Measurements from ENCODE around the gene PIM1.
"Not testable (repeated sequence)": the region's sequence is repeated elsewhere in the genome, so short reads cannot be mapped to it uniquely, and the experiment has no call there.

Gene PIM1

GRCh38 chr6:37126961-37127616 is 42.9 kb upstream of the PIM1 start:
- Histone ChIP-seq H3K9me3 (ENCODE audit: insufficient read depth, low read depth, low read length) (no peaks in the 10 kb centered on the region), H3K9me2 (replicated peaks; ENCODE audit: low read depth, low read length) (no peaks in the 10 kb centered on the region), H3K27me3 (ENCODE audit: insufficient read depth, low read length, poor library complexity, severe bottlenecking) (no peaks in the 10 kb centered on the region), H3K79me2 (ENCODE audit: insufficient read depth, low read length) (no peaks in the 10 kb centered on the region), H3F3A (ENCODE audit: low read depth) (no peaks in the 10 kb centered on the region), H2AFZ (ENCODE audit: low read length) (no peak overlapping the region), H3K4me2 (ENCODE audit: low read depth, low read length, poor library complexity, severe bottlenecking) (no peak overlapping the region), H3K4me1 (ENCODE audit: insufficient read depth, low read length, poor library complexity, severe bottlenecking) (no peaks in the 10 kb centered on the region), H3K36me3 (ENCODE audit: insufficient read depth, low read length) (no peaks in the 10 kb centered on the region), H4K20me1 (ENCODE audit: insufficient read depth, low read length, poor library complexity, severe bottlenecking) (no peaks in the 10 kb centered on the region), H3K9ac (ENCODE audit: low read depth, low read length, poor library complexity, severe bottlenecking) (no peak overlapping the region), H3K4me3 (ENCODE audit: low read length, poor library complexity, severe bottlenecking) (no peak overlapping the region)
- TF ChIP-seq CTCF (conservative IDR thresholded peaks at IDR 0.05; ENCODE audit: low read length) (no peak), EZH2phosphoT487 (IDR thresholded peaks at IDR 0.05; ENCODE audit: borderline replicate concordance) (no peak)

- Histone ChIP-seq H3K4me1 (ENCODE audit: insufficient read depth, low read length, poor library complexity, severe bottlenecking) (no peaks in the 10 kb centered on the region), H3K36me3 (ENCODE audit: insufficient read depth, low read length) (no peaks in the 10 kb centered on the region), H3K9me2 (replicated peaks; ENCODE audit: low read depth, low read length) (no peaks in the 10 kb centered on the region), H3K9me3 (ENCODE audit: insufficient read depth, low read depth, low read length) (no peaks in the 10 kb centered on the region), H3K4me3 (ENCODE audit: low read length, poor library complexity, severe bottlenecking) (no peak overlapping the region), H3K27me3 (ENCODE audit: insufficient read depth, low read length, poor library complexity, severe bottlenecking) (no peaks in the 10 kb centered on the region), H3K79me2 (ENCODE audit: insufficient read depth, low read length) (no peaks in the 10 kb centered on the region), H3F3A (ENCODE audit: low read depth) (no peaks in the 10 kb centered on the region), H4K20me1 (ENCODE audit: insufficient read depth, low read length, poor library complexity, severe bottlenecking) (no peaks in the 10 kb centered on the region), H3K9ac (ENCODE audit: low read depth, low read length, poor library complexity, severe bottlenecking) (no peak overlapping the region), H2AFZ (ENCODE audit: low read length) (no peak overlapping the region), H3K4me2 (ENCODE audit: low read depth, low read length, poor library complexity, severe bottlenecking) (no peak overlapping the region)
- TF ChIP-seq EZH2phosphoT487 (IDR thresholded peaks at IDR 0.05; ENCODE audit: borderline replicate concordance) (no peak), CTCF (conservative IDR thresholded peaks at IDR 0.05; ENCODE audit: low read length) (no peak)
These were observed 41.7 kb upstream of the PIM1 start for GRCh38 chr6:37127961-37128862.

GRCh38 chr6:37128863-37129443 is 41.0 kb upstream of the PIM1 start:
- H3K36me3 ChIP-seq (ENCODE audit: insufficient read depth, low read length); H3K9ac ChIP-seq (ENCODE audit: low read depth, low read length, poor library complexity, severe bottlenecking); H2AFZ ChIP-seq (ENCODE audit: low read length); H3K79me2 ChIP-seq (ENCODE audit: insufficient read depth, low read length); H3K9me3 ChIP-seq (ENCODE audit: insufficient read depth, low read depth, low read length); H3K4me1 ChIP-seq (ENCODE audit: insufficient read depth, low read length, poor library complexity, severe bottlenecking); H3K9me2 ChIP-seq (replicated peaks; ENCODE audit: low read depth, low read length); H3K4me2 ChIP-seq (ENCODE audit: low read depth, low read length, poor library complexity, severe bottlenecking); H3F3A ChIP-seq (ENCODE audit: low read depth); H3K4me3 ChIP-seq (ENCODE audit: low read length, poor library complexity, severe bottlenecking); H4K20me1 ChIP-seq (ENCODE audit: insufficient read depth, low read length, poor library complexity, severe bottlenecking); H3K27me3 ChIP-seq (ENCODE audit: insufficient read depth, low read length, poor library complexity, severe bottlenecking): not testable (repeated sequence)

Data from Loucy (cell line).